WTC11 (cell line): ENCODE measurements around the gene KLHL30.

Experiments used
- USF2 ChIP-seq: sonication (generic); formaldehyde crosslinking; IDR thresholded peaks from 2 replicates; pipeline ENCODE4 v1.8.1; 2023; ENCODE audit warnings: mild to moderate bottlenecking, missing genetic modification reagents, moderate library complexity
- ZNF317 ChIP-seq: sonication (generic); formaldehyde crosslinking; IDR thresholded peaks from 2 replicates; pipeline ENCODE4 v1.8.1; 2023; ENCODE audit warnings: low read depth, mild to moderate bottlenecking, moderate library complexity, missing genetic modification reagents, borderline replicate concordance
- TF ChIP-seq, protein P1 (sequence below): sonication (generic); formaldehyde crosslinking; IDR thresholded peaks from 2 replicates; pipeline ENCODE4 v1.8.0; 2022; ENCODE audit warnings: mild to moderate bottlenecking, missing genetic modification reagents
- TF ChIP-seq, protein P2 (sequence below): fragments of 250-450 bp; sonication (Bioruptor Pico); IDR thresholded peaks from 2 replicates; pipeline ENCODE4 v2.1.2; 2022; ENCODE audit warnings: mild to moderate bottlenecking, moderate library complexity

GRCh38 chr2:238167344-238167715 lies 28.9 kb downstream of the KLHL30 start:
- TF ChIP-seq, protein P1, sequence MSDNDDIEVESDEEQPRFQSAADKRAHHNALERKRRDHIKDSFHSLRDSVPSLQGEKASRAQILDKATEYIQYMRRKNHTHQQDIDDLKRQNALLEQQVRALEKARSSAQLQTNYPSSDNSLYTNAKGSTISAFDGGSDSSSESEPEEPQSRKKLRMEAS = no peak
- TF ChIP-seq ZNF317 (CRISPR knock-in tag) (no peak), USF2 (no peak)
- TF ChIP-seq, protein P2, sequence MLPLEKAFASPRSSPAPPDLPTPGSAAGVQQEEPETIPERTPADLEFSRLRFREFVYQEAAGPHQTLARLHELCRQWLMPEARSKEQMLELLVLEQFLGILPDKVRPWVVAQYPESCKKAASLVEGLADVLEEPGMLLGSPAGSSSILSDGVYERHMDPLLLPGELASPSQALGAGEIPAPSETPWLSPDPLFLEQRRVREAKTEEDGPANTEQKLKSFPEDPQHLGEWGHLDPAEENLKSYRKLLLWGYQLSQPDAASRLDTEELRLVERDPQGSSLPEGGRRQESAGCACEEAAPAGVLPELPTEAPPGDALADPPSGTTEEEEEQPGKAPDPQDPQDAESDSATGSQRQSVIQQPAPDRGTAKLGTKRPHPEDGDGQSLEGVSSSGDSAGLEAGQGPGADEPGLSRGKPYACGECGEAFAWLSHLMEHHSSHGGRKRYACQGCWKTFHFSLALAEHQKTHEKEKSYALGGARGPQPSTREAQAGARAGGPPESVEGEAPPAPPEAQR (CRISPR knock-in tag) = no peak
